NCI-H510A (cell line): ENCODE data around the gene CLDN24.

ENCODE experiments used
- DNase-seq: peaks from one replicate; lab custom pipeline; 2025; lab: John Stamatoyannopoulos, UW

CLDN24 gene

DNA sequence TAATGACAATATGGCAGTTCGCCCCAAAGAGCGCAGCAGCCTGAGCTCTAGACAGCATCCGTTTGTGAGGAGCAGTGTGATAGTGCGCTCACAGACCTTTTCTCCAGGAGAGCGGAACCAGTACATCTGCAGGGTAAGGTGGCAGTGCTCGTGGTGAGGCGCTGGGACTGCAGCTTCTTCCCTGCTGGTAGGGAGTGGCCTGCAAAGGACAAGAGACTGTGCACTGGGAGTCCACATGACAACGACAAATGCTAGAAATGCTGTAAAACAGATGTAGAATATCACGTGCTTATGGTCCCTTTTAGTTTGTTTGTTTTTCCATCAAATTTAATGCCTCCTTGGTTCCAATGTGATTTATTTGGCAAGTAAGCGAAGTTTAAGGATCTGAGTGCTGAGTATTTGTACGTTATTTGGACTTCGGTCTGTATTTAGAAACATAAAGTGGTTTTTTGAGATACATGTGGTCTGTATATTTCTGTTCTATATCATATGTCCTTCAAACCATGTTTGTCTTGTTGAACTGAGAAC, 37.9 kb downstream of the CLDN24 start:
- DNase-seq, result no peak

DNA sequence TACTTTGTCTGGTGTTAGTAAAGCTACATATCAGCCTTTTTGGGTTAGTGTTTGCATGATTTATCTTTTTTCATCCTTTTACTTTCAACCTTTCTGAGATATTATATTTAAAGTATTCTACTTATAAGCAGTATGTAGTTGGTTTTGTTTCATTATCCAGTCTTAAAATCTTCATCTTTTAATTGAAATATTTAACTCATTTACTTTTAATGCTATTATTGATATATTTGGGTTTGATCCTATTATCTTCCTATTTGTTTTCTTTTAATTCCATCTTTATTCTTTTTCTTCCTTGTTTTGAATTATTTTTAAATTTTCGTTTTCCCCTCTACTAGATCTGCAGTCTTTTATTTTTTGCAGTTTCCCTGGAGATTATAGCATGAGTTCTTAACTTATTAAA, 46.1 kb downstream of the CLDN24 start:
- DNase-seq, result no peak

DNA sequence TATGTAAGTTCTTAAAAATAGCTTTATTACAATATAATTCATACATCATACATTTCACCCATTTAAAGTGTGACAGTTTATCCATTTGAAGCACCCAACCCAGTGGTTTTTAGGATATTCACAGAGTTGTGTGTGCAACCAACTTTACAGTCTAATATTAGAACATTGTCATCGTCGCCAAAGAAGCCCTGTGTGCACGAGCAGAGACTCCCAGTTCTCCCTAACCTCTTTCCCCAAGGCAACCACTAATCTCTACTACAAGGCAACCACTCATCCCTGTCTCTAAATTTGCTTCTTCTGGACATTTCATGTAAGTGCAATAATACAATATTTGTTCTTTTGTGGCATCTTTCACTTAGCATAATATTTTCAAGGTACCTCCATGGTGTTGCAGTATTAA, 49.8 kb downstream of the CLDN24 start:
- no peak for DNase-seq
